HepG2 (cell line): ENCODE measurements around the gene DYSF. TPM values are rescaled to one million over a fixed set of nuclear protein-coding genes. Genes with fewer than 3 reads are reported as not detected.

Experiments
- ATAC-seq: fragments of 200-7000 bp; cut with Tn5 transposase; 3 replicates; pipeline ENCODE4 v1.9.1; 2020; ENCODE audit warnings: mild to moderate bottlenecking, moderate library complexity
- BruUV-seq: library from RNA; stranded (reverse); fragments of 400-500 nt; replicated peaks from 2 replicates; lab custom pipeline; 2021; lab: Mats Ljungman, UMichigan
- CTCF ChIA-PET: fragments of 300-600 bp; formaldehyde crosslinking; extraction: SDS; loops from one replicate; lab custom pipeline; 2021; ENCODE audit warnings: low total read pairs, inconsistent platforms, low intra/inter-chr PET ratio; lab: Yijun Ruan, JAX
- POLR2A ChIA-PET: fragments of 350-600 bp; sonication (Branson Sonifier 250); formaldehyde crosslinking; loops from one replicate; lab custom pipeline; 2020; ENCODE audit warnings: antibody characterized with exemption, inconsistent platforms; lab: Yijun Ruan, JAX
- DNase-seq: peaks from one replicate; pipeline ENCODE4 v3.0.0-alpha.2; 2015; ENCODE audit warnings: low spot score
- FAIRE-seq: peaks from 3 replicates; lab custom pipeline; 2011; peaks lifted over from hg19 to GRCh38; lab: Jason Lieb, UNC
- H2AFZ ChIP-seq: one replicate; pipeline ENCODE4 v1.6.1; 2011; ENCODE audit warnings: low read length, inconsistent platforms
- H3K27ac ChIP-seq: fragments of 300-600 bp; 3 replicates; pipeline ENCODE4 v1.8.0; 2011; ENCODE audit warnings: mixed run types, mild to moderate bottlenecking, mixed read lengths, low read length, inconsistent platforms; ENCODE audit not compliant: insufficient read depth; ENCODE audit errors: extremely low read length
- H3K27me3 ChIP-seq, 2 experiments: fragments of 200-600 bp in 1 of 2; 2 replicates in 1 of 2; 3 replicates in 1 of 2; pipeline versions ENCODE4 v1.6.0 to v1.8.0; 2011; ENCODE audit warnings: low read length in 2 of 2, mild to moderate bottlenecking in 2 of 2, moderate library complexity in 2 of 2, inconsistent platforms in 1 of 2; ENCODE audit not compliant: insufficient read depth in 2 of 2, control insufficient read depth in 1 of 2
- H3K36me3 ChIP-seq, 2 experiments: fragments of 200-600 bp in 1 of 2; replicated peaks in 1 of 2; 2 replicates in 1 of 2; 3 replicates in 1 of 2; pipeline versions ENCODE4 v1.5.1 to v1.8.0; 2011; ENCODE audit warnings: low read length in 2 of 2, inconsistent platforms in 1 of 2; ENCODE audit not compliant: insufficient read depth in 2 of 2, control insufficient read depth in 1 of 2
- H3K4me1 ChIP-seq: 2 replicates; pipeline ENCODE4 v1.5.1; 2012; ENCODE audit warnings: low read length, inconsistent platforms; ENCODE audit not compliant: insufficient read depth
- H3K4me2 ChIP-seq: 2 replicates; pipeline ENCODE4 v1.6.0; 2011; ENCODE audit warnings: low read depth, low read length, inconsistent platforms
- H3K4me3 ChIP-seq, 3 experiments: fragments of 200-600 bp in 1 of 3; sonication (generic), shearing (Covaris generic) in 1 of 3; replicated peaks in 1 of 3; 2 replicates each; pipeline ENCODE4 v1.5.1; 2011 to 2016; ENCODE audit warnings: low read length in 3 of 3, inconsistent platforms in 2 of 3, low read depth in 2 of 3, mild to moderate bottlenecking in 2 of 3, control low read depth in 1 of 3, mixed read lengths in 1 of 3; ENCODE audit not compliant: insufficient read depth in 1 of 3
- H3K79me2 ChIP-seq: one replicate; pipeline ENCODE4 v1.6.1; 2011; ENCODE audit warnings: low read length, inconsistent platforms; ENCODE audit not compliant: insufficient read depth
- H3K9ac ChIP-seq: 2 replicates; pipeline ENCODE4 v1.6.0; 2011; ENCODE audit warnings: mild to moderate bottlenecking, low read depth, low read length, inconsistent platforms; ENCODE audit not compliant: insufficient read depth
- H3K9me3 ChIP-seq: 2 replicates; pipeline ENCODE4 v1.5.1; 2012; ENCODE audit warnings: mild to moderate bottlenecking, low read length
- H4K20me1 ChIP-seq: 2 replicates; pipeline ENCODE4 v1.6.0; 2011; ENCODE audit warnings: inconsistent platforms, mild to moderate bottlenecking, low read length, moderate library complexity; ENCODE audit not compliant: insufficient read depth
- CEBPG ChIP-seq: IDR thresholded peaks from 2 replicates; pipeline ENCODE4 v1.6.1; 2016
- GFI1 ChIP-seq: sonication (generic); formaldehyde crosslinking; IDR thresholded peaks from 2 replicates; pipeline ENCODE4 v1.5.0; 2020; ENCODE audit warnings: missing genetic modification reagents, mild to moderate bottlenecking, borderline replicate concordance
- HNF4G ChIP-seq, 2 experiments: sonication (generic) in 1 of 2; formaldehyde crosslinking in 1 of 2; IDR thresholded peaks; 2 replicates each; pipeline versions ENCODE4 v1.4.0 to v1.6.1; 2011 to 2020; ENCODE audit warnings: borderline replicate concordance in 2 of 2, low read depth in 2 of 2, mild to moderate bottlenecking in 2 of 2, low read length in 1 of 2, missing genetic modification reagents in 1 of 2, moderate library complexity in 1 of 2
- MIXL1 ChIP-seq: IDR thresholded peaks from 2 replicates; pipeline ENCODE4 v1.6.1; 2016
- PAF1 ChIP-seq: IDR thresholded peaks from 2 replicates; pipeline ENCODE4 v1.6.1; 2016; ENCODE audit warnings: missing genetic modification reagents, missing compliant biosample characterization
- SIN3B ChIP-seq: fragments of 150-350 bp; IDR thresholded peaks from 2 replicates; pipeline ENCODE4 v1.6.1; 2014; ENCODE audit warnings: low read length
- SP2 ChIP-seq: sonication (generic); formaldehyde crosslinking; IDR thresholded peaks from 2 replicates; pipeline ENCODE4 v1.5.1; 2020; ENCODE audit warnings: mild to moderate bottlenecking, missing genetic modification reagents
- ZNF326 ChIP-seq: sonication (generic); formaldehyde crosslinking; IDR thresholded peaks from 2 replicates; pipeline ENCODE4 v1.4.0; 2020; ENCODE audit warnings: missing genetic modification reagents, borderline replicate concordance
- WGBS: methylation state at CpG from one replicate; pipeline ENCODE4 v1.1.6; 2017; ENCODE audit warnings: low lambda C conversion rate; 5-methylcytosine and 5-hydroxymethylcytosine counted together
- in situ Hi-C: cut with HindIII; loops from 2 replicates; pipeline ENCODE4 v1.10.0; 2017; ENCODE audit warnings: low pct_unique_long_range_greater_than_20kb; ENCODE audit not compliant: extremely low pct_ligation_motif_present
- intact Hi-C: fragments of 100-400 bp; cut with micrococcal nuclease; formaldehyde crosslinking; loops from one replicate; pipeline ENCODE4 v1.10.0; 2022; ENCODE audit not compliant: unreplicated experiment
- polyA plus RNA-seq, 8 experiments: library from polyadenylated mRNA; depleted of rRNA in 3 of 8; stranded (reverse) in 7 of 8; unstranded in 1 of 8; fragments of >200 nt; fragmentation: Illumina TruSeq in 4 of 8; extraction: Trizol in 4 of 8; gene quantifications; 2 replicates each; pipeline versions ENCODE4 v1.2.1 to v1.2.3, GENCODE V29; 2011 to 2016; ENCODE audit warnings: low read depth in 4 of 8, missing spikeins in 1 of 8, mixed read lengths in 1 of 8; ENCODE audit not compliant: insufficient read depth in 1 of 8
- total RNA-seq, 5 experiments: library from RNA; depleted of rRNA; stranded (reverse); fragments of >200 nt; fragmentation: Illumina TruSeq; extraction: Trizol; gene quantifications; 2 replicates each; pipeline ENCODE4 v1.2.3, GENCODE V29; 2016; ENCODE audit warnings: low read depth in 1 of 5
- TF ChIP-seq, protein P1 (sequence below): sonication (generic); formaldehyde crosslinking; IDR thresholded peaks from 2 replicates; pipeline ENCODE4 v1.8.1; 2023; ENCODE audit warnings: mild to moderate bottlenecking, missing genetic modification reagents
- TF ChIP-seq, protein P2 (sequence below): IDR thresholded peaks from 2 replicates; pipeline ENCODE4 v1.6.1; 2016; ENCODE audit warnings: low read depth, control low read depth
- TF ChIP-seq, protein P3 (sequence below): sonication (generic); formaldehyde crosslinking; IDR thresholded peaks from 2 replicates; pipeline ENCODE4 v1.4.0; 2020; ENCODE audit warnings: missing genetic modification reagents, borderline replicate concordance

DYSF gene
- total and polyA plus RNA-seq, 2 of the 13 experiments (the other 11 are each of a cell fraction or from before 2014, with no cell fraction given): 0.15 to 2.4 TPM

DNA sequence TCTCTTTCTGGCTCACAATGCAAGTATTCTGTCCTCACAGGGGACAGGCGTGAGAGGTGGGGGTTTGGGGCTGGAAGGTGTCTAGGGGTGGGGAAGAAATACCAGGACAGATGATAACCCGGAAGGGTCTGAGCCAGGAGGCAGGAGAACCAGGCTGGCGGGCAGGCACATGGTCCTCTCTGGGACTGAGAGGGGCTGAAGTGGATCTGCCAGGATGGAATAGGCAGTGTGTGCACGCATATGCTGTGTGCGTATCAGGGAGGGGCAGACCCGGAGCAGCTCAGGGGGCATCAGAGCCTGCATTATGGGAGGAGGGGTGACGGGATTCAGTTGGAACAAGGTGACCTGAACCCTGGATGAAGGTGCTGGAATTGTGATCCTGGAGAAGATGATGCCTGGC, 157.3 kb downstream of the DYSF start:
- BruUV-seq: no TSS peak
- Histone ChIP-seq H3K27me3 (no peaks in the 10 kb centered on the region; a peak in 1 of 5 replicates), H3K9me3 (no peaks in the 10 kb centered on the region), H4K20me1 (no peaks in the 10 kb centered on the region)
- 54% methylated on average over 7 of the region's 7 CpGs for WGBS
- POLR2A ChIA-PET: no interaction called here
- DNase-seq: no peak
- in situ Hi-C loops: no loop called here
- TF ChIP-seq CEBPG (CRISPR knock-in tag): no peak
- TF ChIP-seq, all 625 proteins: peak for 0
- ATAC-seq (no peak), FAIRE-seq (no peak)
- Histone ChIP-seq H3K4me2 (no peak overlapping the region), H3K79me2 (no peaks in the 10 kb centered on the region), H3K27ac (no peak overlapping the region), H3K9ac (no peak overlapping the region), H2AFZ (no peak overlapping the region), H3K4me3 (no peak overlapping the region), H3K36me3 (no peaks in the 10 kb centered on the region), H3K4me1 (peaks cover 12% of the 10 kb centered on the region)
- intact Hi-C loops: loop anchor here (1.0 kb wide), 1 partner anchor 188 kb away; no protein-coding TSS in a partner anchor
- CTCF ChIA-PET: interaction anchor here (1.6 kb wide), 1 partner anchor 188 kb away, joined by 18 read pairs; no protein-coding TSS in a partner anchor

DNA sequence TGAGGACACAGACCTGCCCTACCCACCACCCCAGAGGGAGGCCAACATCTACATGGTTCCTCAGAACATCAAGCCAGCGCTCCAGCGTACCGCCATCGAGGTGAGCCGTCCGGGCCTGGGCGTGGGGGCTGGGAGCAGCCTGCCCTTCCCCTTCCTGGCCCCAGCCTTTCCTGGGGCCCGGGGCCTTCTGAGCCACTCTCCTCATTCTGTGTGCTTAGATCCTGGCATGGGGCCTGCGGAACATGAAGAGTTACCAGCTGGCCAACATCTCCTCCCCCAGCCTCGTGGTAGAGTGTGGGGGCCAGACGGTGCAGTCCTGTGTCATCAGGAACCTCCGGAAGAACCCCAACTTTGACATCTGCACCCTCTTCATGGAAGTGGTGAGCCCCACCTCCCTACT, 157.9 kb downstream of the DYSF start:
- no peak for DNase-seq
- intact Hi-C loops: no loop called here
- no peaks in the 10 kb centered on the region for H4K20me1 ChIP-seq
- no peak overlapping the region for H3K9ac ChIP-seq
- H3K9me3 ChIP-seq: no peaks in the 10 kb centered on the region
- POLR2A ChIA-PET: no interaction called here
- H3K4me1 ChIP-seq: peaks cover 18% of the 10 kb centered on the region
- BruUV-seq: no TSS peak
- no peak overlapping the region for H3K4me2 ChIP-seq
- CTCF ChIA-PET: no interaction called here
- no peaks in the 10 kb centered on the region for H3K36me3 ChIP-seq
- no peak overlapping the region for H2AFZ ChIP-seq
- WGBS: 66% methylated on average over 12 of the region's 12 CpGs
- no peak overlapping the region for H3K4me3 ChIP-seq
- in situ Hi-C loops: no loop called here
- ATAC-seq: no peak
- FAIRE-seq: no peak
- H3K27me3 ChIP-seq: no peaks in the 10 kb centered on the region; a peak in 1 of 5 replicates
- H3K79me2 ChIP-seq: no peaks in the 10 kb centered on the region
- H3K27ac ChIP-seq: no peak overlapping the region
- no peak for TF ChIP-seq GFI1 (CRISPR knock-in tag)
- no peak for TF ChIP-seq MIXL1 (CRISPR knock-in tag)
- TF ChIP-seq SIN3B: no peak
- TF ChIP-seq, protein P1, sequence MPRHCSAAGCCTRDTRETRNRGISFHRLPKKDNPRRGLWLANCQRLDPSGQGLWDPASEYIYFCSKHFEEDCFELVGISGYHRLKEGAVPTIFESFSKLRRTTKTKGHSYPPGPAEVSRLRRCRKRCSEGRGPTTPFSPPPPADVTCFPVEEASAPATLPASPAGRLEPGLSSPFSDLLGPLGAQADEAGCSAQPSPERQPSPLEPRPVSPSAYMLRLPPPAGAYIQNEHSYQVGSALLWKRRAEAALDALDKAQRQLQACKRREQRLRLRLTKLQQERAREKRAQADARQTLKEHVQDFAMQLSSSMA (CRISPR knock-in tag): no peak
- TF ChIP-seq HNF4G (IDR thresholded peaks at IDR 0.05; ENCODE audit: borderline replicate concordance, low read depth, low read length): no peak
- TF ChIP-seq HNF4G (CRISPR knock-in tag; IDR thresholded peaks at IDR 0.05; ENCODE audit: borderline replicate concordance, low read depth): no peak
- no peak for TF ChIP-seq ZNF326 (CRISPR knock-in tag)
- TF ChIP-seq, protein P2, sequence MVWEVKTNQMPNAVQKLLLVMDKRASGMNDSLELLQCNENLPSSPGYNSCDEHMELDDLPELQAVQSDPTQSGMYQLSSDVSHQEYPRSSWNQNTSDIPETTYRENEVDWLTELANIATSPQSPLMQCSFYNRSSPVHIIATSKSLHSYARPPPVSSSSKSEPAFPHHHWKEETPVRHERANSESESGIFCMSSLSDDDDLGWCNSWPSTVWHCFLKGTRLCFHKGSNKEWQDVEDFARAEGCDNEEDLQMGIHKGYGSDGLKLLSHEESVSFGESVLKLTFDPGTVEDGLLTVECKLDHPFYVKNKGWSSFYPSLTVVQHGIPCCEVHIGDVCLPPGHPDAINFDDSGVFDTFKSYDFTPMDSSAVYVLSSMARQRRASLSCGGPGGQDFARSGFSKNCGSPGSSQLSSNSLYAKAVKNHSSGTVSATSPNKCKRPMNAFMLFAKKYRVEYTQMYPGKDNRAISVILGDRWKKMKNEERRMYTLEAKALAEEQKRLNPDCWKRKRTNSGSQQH (CRISPR knock-in tag): no peak
- TF ChIP-seq SP2: no peak
- TF ChIP-seq PAF1: no peak
- TF ChIP-seq, protein P3, sequence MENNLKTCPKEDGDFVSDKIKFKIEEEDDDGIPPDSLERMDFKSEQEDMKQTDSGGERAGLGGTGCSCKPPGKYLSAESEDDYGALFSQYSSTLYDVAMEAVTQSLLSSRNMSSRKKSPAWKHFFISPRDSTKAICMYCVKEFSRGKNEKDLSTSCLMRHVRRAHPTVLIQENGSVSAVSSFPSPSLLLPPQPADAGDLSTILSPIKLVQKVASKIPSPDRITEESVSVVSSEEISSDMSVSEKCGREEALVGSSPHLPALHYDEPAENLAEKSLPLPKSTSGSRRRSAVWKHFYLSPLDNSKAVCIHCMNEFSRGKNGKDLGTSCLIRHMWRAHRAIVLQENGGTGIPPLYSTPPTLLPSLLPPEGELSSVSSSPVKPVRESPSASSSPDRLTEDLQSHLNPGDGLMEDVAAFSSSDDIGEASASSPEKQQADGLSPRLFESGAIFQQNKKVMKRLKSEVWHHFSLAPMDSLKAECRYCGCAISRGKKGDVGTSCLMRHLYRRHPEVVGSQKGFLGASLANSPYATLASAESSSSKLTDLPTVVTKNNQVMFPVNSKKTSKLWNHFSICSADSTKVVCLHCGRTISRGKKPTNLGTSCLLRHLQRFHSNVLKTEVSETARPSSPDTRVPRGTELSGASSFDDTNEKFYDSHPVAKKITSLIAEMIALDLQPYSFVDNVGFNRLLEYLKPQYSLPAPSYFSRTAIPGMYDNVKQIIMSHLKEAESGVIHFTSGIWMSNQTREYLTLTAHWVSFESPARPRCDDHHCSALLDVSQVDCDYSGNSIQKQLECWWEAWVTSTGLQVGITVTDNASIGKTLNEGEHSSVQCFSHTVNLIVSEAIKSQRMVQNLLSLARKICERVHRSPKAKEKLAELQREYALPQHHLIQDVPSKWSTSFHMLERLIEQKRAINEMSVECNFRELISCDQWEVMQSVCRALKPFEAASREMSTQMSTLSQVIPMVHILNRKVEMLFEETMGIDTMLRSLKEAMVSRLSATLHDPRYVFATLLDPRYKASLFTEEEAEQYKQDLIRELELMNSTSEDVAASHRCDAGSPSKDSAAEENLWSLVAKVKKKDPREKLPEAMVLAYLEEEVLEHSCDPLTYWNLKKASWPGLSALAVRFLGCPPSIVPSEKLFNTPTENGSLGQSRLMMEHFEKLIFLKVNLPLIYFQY (CRISPR knock-in tag): no peak
